SW 1271 (cell line): ENCODE measurements around the gene SUGT1.
A peak's percentile ranks its signal among the peaks of the same experiment; 100 is the strongest.
"Not testable (repeated sequence)": the region's sequence is repeated elsewhere in the genome, so short reads cannot be mapped to it uniquely, and the experiment has no call there.

ENCODE experiments used
- DNase-seq, 2 experiments: peaks; one replicate each; lab custom pipeline; 2025; lab: John Stamatoyannopoulos, UW

Gene SUGT1

DNA sequence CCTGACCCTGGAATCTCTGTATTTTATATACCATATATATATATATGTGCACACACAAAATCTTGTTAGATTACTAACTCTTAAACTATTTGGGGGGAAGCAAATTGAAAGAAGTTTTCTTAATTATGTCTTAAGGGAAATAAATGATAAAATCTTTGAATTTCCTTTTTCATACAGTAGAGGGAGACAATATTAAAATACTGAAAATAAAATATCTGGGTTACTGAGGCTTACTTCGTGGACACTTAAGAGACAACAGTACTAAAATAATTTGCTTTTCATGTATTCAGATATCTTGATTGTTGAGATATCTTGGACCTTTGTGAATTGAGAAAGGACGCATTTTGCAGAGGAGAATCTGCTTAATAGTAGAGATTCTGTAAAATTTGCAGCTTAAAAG, 17.0 kb downstream of the SUGT1 start:
- no peak for DNase-seq

DNA sequence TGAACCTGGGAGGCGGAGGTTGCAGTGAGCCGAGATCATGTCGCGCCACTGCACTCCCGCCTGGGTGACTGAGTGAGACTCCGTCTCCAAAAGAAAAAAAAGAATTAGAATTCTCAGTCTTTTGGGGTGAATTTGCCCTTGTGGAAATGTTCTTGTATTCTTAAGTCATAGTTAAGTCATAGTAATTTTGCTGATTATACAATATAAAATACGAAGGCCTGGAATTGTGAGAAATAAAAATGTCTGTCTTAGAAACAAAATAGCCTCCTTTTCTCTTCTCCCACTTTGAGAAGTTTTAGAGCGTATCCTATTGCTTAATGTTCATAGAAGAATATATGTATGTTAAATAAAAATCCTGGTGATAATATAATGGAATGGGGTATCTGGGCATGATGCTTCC, 18.1 kb downstream of the SUGT1 start:
- no peak for DNase-seq

GRCh38 chr13:52673465-52673864, 20.8 kb downstream of the SUGT1 start:
- DNase-seq = no peak

- no peak for DNase-seq
These were observed 25.2 kb downstream of the SUGT1 start for GRCh38 chr13:52677823-52678222.

- DNase-seq = not testable (repeated sequence)
These were observed 33.2 kb downstream of the SUGT1 start for GRCh38 chr13:52685806-52686205.

DNA sequence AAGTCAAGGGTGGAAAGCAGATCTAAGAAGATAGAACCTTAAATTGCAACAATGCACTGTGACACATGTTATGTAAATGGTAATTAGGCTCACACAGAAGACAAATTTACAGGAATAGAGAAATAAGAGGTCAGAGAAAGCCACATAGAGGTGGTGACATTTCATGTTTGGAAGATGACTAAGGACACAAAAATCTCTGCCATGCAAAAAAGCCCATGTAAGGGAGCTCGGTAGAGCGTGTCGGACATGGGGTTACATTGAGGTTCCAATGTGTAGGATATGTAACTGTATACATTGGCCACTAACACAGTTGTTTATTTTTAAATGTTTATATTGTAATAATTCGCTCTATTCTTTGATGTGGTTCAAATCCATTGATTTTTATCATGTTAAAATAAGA, 33.7 kb downstream of the SUGT1 start:
- DNase-seq = peak in 1 of 2 experiments; percentile 5

DNA sequence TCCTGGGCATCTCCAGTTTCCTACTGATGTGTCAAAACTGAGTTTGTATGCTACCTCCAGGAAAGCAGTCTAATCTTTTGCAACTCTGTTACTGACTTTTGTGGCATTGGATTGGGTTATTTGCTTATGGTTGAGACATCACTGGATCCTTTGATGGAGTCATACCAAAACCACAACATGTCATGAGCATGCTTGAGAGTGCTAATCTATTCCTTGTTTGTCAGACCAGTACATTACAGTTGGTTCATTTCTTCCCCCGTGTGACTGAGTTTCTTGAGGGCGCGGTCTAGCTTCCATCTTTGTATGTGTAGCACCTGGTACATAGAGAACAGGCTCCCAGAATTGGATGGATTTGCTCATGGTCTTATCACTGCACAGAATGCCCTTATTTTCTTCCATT, 43.2 kb downstream of the SUGT1 start:
- DNase-seq = no peak

GRCh38 chr13:52696566-52696965, 43.9 kb downstream of the SUGT1 start:
- no peak for DNase-seq

DNA sequence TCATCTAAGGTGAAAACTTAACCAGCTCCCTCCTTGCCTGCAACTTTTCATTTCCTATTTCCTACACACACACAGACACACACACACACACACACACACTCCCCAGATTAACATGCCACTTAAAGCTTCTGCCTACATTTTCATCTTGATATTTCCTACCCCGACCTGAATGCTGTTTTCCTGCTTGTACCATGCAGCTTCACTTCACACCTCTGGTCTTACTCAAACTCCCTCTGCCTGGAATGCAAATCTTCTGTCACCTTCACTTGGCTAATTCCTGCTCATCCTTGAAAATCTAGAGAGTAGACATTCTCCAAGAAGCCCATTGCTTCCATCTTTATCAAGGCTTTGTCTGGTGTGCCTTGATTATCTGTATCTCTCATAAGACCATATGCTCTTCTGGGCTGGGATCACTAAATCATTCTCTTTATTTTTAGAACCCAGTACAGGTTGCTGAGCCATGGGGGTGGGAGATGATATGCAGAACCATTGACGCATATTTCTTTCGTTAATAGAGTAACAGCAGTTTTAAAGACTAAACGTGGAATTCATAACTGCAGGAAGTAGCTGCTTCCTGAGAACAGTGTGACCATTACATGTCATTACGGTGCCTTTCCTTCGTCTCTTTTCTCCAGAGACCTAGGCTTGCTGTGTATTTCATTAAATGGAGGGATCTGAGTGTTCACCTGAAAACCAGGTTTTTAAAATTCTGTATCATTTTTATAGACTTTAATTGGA, 49.3 kb downstream of the SUGT1 start:
- DNase-seq = no peak

DNA sequence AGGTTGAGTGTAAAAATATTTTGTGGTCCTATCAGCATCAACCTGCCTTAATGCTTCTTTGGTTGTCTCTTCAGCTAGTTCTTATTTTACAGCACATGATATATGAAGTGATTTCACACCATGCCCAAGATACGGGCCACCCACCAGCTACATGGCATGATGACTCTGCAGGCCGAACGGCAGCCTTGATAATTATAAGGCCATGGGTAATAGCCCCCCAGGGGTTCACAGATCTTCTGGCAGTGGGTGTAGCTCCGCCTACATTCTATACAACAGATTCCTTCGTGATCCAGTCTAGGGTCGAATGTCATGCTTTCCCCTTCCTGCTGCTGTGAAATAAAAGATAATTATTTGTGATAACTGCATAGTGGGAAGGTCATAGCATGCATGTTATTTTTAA, 50.8 kb downstream of the SUGT1 start:
- DNase-seq = no peak

- DNase-seq = no peak
These were observed 53.4 kb downstream of the SUGT1 start for GRCh38 chr13:52706081-52706480.

DNA sequence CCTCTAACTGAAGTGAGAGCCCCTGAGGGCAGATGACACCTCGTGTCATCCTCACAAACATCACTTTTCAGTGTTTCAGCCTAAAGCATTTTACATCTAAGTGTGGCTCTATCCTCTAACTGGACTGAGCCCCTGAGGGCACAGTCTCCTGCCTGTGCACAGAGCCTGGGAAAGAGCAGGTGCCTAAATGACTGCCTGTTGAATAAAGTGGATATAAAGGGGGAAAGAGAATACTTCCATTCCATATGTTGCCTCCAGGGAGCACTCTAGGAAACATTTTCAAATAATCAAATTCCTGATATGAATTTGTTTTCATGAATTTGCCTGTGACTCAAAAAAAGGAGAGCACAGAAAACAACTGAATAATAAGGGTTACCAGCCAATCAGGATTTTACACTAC, 54.7 kb downstream of the SUGT1 start:
- no peak for DNase-seq

- not testable (repeated sequence) for DNase-seq
These were observed 55.6 kb downstream of the SUGT1 start for GRCh38 chr13:52708266-52708665.

- no peak for DNase-seq
These were observed 58.6 kb downstream of the SUGT1 start for GRCh38 chr13:52711286-52711685.

DNA sequence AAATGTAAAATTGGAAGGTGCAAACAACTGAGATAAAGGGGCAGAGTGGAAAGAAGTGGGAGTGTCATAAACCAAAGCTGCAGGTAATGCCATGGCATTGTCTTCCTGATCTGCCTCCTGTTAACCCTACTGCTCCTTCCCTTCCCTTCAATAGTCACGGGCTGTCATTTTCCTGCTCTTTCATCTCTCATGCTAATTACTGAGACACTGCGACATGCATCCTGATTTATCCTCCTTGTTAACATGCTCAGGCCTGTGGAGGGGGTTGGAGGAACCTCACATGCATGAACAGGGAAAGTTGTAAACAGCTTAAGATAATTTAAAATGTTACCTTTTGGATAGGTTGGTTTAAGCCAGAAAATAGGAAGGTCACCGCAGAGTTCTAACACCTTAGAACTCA, 59.7 kb downstream of the SUGT1 start:
- no peak for DNase-seq

- DNase-seq = no peak
These were observed 61.3 kb downstream of the SUGT1 start for GRCh38 chr13:52713894-52714293.

GRCh38 chr13:52720904-52721303, 68.3 kb downstream of the SUGT1 start:
- not testable (repeated sequence) for DNase-seq

DNA sequence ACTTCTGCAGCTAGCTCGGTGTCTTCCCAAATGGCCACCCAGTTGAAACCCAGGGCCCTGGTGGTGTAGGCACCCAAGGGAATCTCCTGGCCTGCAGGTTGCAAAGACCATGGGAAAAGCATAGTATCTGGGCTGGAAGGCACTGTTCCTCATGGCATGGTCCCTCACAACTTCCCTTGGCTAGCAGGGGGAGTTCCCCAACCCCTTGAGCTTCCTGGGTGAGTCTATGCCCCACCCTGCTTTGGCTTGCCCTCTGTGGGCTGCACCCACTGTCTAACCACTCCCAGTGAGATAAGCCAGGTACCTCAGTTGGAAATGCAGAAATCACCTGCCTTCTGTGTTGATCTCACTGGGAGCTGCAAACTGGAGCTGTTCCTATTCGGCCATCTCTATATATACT, 68.7 kb downstream of the SUGT1 start:
- DNase-seq = not testable (repeated sequence)

DNA sequence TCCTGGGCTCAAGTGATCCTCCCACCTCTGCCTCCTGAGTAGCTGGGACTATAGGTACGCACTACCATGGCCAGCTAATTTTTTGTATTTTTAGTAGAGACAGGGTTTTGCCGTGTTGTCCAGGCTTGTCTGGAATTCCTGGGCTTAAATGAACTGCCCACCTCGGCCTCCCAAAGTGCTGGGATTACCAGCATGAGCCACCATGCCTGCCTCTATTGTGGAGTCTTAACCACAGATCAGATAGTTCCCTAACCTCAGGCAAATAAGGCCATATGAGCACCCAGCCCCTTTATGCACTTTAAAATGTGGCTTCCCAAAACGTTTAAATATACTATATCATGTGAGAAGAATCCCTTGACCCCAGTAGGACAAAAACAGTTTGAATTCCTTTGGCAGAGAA, 70.5 kb downstream of the SUGT1 start:
- no peak for DNase-seq

- DNase-seq = no peak
These were observed 72.7 kb downstream of the SUGT1 start for GRCh38 chr13:52725302-52725701.

DNA sequence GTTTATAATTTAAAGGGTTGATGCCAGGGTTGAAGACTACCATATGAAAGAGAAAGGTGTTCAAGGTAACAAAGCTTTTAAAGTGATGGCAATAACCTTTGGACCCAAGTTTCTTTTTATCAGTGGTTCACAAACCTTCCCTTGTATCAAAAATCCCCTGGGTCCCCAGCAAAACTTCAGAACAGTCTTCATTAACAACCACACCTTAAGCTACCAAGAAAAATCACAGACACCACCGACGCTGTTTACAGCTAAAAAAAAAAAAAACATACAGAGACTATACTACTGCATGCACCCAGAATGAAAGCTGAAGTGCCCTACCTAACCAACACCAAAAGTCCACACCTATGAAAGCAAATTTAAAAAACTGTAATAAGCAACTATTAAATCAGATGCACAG, 73.6 kb downstream of the SUGT1 start:
- DNase-seq = no peak

DNA sequence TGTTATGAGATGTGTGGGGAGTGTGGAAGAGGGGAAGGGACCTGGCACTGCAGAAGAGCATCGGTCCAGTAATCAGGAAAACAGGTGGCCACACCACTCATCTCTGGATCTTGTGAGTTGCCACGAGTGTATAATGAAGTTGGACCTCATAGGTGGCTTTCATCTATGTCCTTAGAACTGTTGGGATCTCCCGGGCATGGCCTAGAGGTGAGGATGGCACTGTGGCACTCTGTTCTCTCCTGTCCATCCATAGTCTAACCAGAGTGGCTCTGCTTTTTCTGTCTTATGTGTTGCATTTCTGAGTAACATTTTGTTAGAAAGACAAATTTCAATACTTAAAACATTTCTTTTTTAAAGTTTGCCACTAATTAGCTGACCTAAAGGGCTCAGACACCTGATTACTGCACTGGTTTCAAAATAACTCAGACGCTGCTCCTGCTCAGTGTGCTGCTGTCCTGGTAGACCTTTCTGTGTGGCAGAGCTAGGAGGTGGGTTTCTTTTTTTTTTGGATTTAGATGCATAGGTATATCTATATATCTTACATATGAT, 81.5 kb downstream of the SUGT1 start:
- DNase-seq = no peak

DNA sequence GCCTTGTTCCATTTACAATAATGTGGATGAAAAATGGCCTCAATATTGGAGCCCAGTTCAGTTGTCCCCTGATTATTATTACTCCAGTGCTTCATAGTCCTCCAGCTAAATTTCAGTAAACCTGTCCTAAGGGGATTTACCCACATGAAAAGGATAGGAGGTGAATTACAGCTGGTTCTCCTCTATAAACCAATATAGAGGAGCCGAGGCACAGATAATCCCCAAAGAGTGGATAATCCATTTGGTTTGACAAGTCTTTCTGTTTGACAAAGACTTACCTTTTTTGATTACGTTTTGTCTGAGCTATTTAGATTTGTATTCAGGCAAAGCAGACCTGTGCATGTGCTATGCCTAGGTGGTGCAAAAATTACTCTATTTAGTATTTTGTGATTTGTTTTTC, 84.3 kb downstream of the SUGT1 start:
- no peak for DNase-seq

DNA sequence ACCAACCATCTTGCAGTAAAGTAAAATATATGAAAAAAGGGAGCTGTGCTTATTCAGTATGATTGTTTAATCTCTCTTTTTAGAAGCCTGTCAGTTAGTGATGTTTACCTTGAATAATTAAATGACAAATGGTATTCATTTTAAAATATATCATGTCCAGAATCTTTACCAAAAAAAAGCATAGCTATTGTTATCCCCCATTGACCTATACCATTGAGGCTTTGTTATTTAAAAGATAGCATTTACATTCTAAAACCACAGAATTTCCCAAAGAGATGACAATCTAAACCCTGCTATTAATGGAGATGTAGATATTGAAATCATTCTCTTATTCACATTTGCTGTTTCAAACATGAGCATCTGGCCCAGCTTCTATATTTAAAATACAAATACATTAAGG, 84.8 kb downstream of the SUGT1 start:
- DNase-seq = no peak
